ENCODE results near the gene TTC39A.
"Not testable (repeated sequence)": the region's sequence is repeated elsewhere in the genome, so short reads cannot be mapped to it uniquely, and the experiment has no call there.

The TTC39A gene

GRCh38 chr1:51264451-51264850 lies 65.9 kb downstream of the TTC39A start:
- DNase-seq = no peak

GRCh38 chr1:51263147-51263877 lies 67.0 kb downstream of the TTC39A start:
- DNase-seq = no peak

- DNase-seq = no peak
These were observed 75.0 kb downstream of the TTC39A start for GRCh38 chr1:51255331-51255730.

- DNase-seq = no peak
These were observed 76.7 kb downstream of the TTC39A start for GRCh38 chr1:51253691-51254090.

GRCh38 chr1:51252366-51252765 lies 78.0 kb downstream of the TTC39A start:
- DNase-seq = no peak

GRCh38 chr1:51251165-51251564 lies 79.2 kb downstream of the TTC39A start:
- DNase-seq = not testable (repeated sequence)

GRCh38 chr1:51250729-51251128 lies 79.6 kb downstream of the TTC39A start:
- DNase-seq = not testable (repeated sequence)

GRCh38 chr1:51249445-51249844 lies 80.9 kb downstream of the TTC39A start:
- no peak for DNase-seq

- DNase-seq = no peak
These were observed 82.9 kb downstream of the TTC39A start for GRCh38 chr1:51247499-51247898.

- no peak for DNase-seq
These were observed 83.3 kb downstream of the TTC39A start for GRCh38 chr1:51247022-51247421.

GRCh38 chr1:51242546-51242945 lies 87.8 kb downstream of the TTC39A start:
- DNase-seq = no peak

- DNase-seq = no peak
These were observed 89.2 kb downstream of the TTC39A start for GRCh38 chr1:51241119-51241518.

- DNase-seq = no peak
These were observed 90.3 kb downstream of the TTC39A start for GRCh38 chr1:51240084-51240483.

- DNase-seq = no peak
These were observed 92.3 kb downstream of the TTC39A start for GRCh38 chr1:51238034-51238403.

GRCh38 chr1:51237351-51238033 lies 92.9 kb downstream of the TTC39A start:
- DNase-seq = no peak
